ENCODE results near the gene ARHGAP28.

The ARHGAP28 gene

DNA sequence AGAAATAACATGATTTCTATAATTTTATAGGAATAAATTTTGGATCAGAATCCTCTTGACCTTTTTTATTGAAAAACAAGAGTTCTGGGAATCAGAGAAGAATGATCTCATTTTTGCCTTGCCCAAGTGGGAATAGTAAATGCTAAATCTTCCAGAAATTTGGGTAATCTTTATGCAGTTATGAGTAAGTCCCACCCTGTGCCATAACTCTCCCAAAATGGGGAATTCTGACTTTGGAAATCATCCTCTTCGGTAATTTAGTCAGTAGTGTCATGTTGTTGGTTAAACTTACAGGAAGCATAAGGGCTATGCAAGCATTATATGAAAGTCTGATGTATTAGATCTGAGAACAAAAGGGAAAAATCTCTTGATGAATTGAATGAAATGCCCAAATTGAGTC, 20.6 kb upstream of the ARHGAP28 start:
- H3K4me3 ChIP-seq (ENCODE audit: low read depth, low read length), result no peak overlapping the region
- TF ChIP-seq, protein P1, sequence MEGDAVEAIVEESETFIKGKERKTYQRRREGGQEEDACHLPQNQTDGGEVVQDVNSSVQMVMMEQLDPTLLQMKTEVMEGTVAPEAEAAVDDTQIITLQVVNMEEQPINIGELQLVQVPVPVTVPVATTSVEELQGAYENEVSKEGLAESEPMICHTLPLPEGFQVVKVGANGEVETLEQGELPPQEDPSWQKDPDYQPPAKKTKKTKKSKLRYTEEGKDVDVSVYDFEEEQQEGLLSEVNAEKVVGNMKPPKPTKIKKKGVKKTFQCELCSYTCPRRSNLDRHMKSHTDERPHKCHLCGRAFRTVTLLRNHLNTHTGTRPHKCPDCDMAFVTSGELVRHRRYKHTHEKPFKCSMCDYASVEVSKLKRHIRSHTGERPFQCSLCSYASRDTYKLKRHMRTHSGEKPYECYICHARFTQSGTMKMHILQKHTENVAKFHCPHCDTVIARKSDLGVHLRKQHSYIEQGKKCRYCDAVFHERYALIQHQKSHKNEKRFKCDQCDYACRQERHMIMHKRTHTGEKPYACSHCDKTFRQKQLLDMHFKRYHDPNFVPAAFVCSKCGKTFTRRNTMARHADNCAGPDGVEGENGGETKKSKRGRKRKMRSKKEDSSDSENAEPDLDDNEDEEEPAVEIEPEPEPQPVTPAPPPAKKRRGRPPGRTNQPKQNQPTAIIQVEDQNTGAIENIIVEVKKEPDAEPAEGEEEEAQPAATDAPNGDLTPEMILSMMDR (IDR thresholded peaks at IDR 0.05; ENCODE audit: control insufficient read depth, extremely low read depth, insufficient read depth), result no peak
- DNase-seq (ENCODE audit: low read depth), result no peak

DNA sequence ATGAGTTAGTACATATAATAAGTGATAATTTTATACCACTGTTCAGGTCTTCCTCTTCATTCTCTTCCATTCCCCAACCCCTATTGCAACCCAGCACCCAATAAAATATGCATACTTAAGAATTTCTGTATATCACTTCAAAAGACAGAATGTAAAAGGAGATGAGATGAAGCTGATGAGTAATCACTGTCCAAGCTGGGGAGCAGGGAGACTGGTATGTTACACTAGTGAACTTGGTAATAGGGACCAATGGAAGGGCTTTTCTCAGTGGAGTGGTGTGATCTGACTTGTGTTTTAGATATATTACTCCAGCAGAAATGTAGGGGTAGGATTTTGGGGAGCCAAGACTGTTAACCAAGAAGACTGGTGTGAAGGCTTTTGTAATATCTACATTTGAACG, 18.0 kb upstream of the ARHGAP28 start:
- TF ChIP-seq, protein P1 (IDR thresholded peaks at IDR 0.05; ENCODE audit: control insufficient read depth, extremely low read depth, insufficient read depth), result no peak
- no peak for DNase-seq (ENCODE audit: low read depth)
- H3K4me3 ChIP-seq (ENCODE audit: low read depth, low read length), result no peak overlapping the region

DNA sequence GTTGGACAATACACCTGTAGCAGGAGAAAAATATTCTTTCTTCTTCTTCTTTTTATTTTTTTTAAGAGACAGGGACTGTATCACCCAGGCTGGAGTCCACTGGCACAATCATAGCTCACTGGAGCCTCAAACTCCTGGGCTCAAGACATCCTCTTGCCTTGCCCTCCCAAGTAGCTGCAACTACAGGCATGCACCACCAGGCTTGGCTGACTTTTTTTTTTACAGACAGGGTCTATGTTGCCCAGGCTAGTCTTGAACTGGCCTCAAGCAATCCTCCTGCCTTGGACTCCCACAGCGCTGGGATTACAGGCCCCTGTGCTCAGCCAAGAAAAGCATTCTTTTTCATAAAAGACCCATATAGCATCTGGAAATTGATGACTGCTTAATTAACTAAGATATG, 17.1 kb upstream of the ARHGAP28 start:
- TF ChIP-seq, protein P1 (IDR thresholded peaks at IDR 0.05; ENCODE audit: control insufficient read depth, extremely low read depth, insufficient read depth), result no peak
- H3K4me3 ChIP-seq (ENCODE audit: low read depth, low read length), result no peak overlapping the region
- no peak for DNase-seq (ENCODE audit: low read depth)

DNA sequence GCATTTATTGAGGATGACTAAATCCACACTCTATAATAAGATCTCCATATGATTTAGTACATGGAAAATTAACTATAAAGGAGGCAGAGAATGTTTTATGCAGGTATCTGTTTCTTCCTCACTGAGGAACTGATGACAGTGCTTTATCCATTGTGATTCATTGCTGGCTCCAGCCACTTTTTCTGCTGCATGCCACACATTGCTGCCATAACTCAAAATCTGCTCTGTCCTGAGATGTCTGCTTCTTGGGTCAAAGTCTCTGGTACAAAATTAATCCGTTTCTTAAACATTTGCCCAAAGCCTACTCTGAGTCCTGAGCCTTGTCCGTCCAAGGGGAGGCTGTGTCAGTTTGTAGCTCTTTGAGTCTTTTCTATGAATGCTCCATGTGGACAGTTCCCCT, 15.5 kb upstream of the ARHGAP28 start:
- no peak for DNase-seq (ENCODE audit: low read depth)
- TF ChIP-seq, protein P1 (IDR thresholded peaks at IDR 0.05; ENCODE audit: control insufficient read depth, extremely low read depth, insufficient read depth), result no peak
- H3K4me3 ChIP-seq (ENCODE audit: low read depth, low read length), result no peak overlapping the region

DNA sequence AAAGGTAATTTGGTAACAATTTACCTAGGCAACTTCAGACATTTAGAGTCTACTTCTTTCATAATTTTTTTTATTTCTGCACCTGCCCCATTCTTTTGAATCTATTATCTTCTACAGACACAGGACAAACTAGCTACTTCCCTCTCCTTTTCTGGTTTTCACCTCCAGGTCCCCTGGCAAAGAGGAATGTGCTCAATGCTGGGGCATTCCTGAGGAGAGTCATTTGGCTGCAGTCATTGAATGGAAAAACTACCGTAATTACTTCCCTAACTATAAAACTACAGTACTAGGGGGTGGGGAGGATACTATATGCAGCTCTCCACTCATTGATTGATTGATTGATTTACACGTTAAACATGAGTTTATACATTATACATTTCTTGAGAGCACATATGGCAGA, 11.2 kb upstream of the ARHGAP28 start:
- no peak for DNase-seq (ENCODE audit: low read depth)
- no peak overlapping the region for H3K4me3 ChIP-seq (ENCODE audit: low read depth, low read length)
- TF ChIP-seq, protein P1 (IDR thresholded peaks at IDR 0.05; ENCODE audit: control insufficient read depth, extremely low read depth, insufficient read depth), result no peak

DNA sequence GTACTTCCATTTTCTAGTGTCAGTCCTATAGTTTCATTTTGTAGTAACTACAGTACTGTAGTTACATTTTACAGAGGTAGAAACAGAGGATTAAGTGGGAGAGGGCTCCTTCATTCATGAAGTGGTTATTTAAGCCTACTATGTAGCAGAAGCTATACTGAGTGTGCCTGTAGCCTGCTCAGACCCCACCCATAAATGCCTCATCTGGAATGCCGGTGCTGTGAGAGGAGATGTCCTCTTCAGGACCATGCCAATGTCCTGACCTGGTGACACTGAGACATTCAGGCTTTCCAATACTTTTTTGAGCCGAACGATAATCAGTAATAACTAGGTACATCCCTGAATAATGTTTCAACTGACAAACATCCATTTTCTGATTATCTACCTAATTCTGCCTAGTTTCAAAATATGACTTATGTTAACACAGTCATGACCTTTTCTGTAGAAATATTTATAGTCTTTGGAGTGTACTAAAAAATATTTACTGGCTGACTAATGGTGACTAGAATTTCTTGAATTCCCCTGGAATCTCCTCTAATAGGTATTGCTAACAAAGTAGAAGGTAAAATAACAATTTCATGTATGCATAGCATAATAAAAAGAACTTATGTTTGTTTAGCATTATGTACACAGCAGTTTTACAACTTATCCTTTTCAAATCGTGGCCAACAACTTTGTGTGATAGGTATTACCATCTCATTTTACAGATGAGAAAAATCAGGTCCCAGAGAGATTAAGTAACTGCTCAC, 10.2 kb upstream of the ARHGAP28 start:
- TF ChIP-seq, protein P1 (IDR thresholded peaks at IDR 0.05; ENCODE audit: control insufficient read depth, extremely low read depth, insufficient read depth), result no peak
- DNase-seq (ENCODE audit: low read depth), result peak; percentile 74
- peak overlapping the region; percentile 12; the same call in 1 of the 2 replicates for H3K4me3 ChIP-seq (ENCODE audit: low read depth, low read length)

All from LNCaP clone FGC (cell line).